ENCODE results near the gene RSRC1. TPM values are rescaled to one million over a fixed set of nuclear protein-coding genes. Genes with fewer than 3 reads are reported as not detected.

The RSRC1 gene
- total RNA-seq, 1 experiment from 2014 or later: 34.1 TPM

Other genes starting within 250 kb of the RSRC1 start
- 13.9 and 16.9 TPM in 2 replicates for gene SHOX2, start 3.7 kb upstream of the RSRC1 start, total RNA-seq (2014; rRNA removed; shearing (Covaris generic))